ENCODE results near the gene PLCB1.
"Not testable (repeated sequence)": the region's sequence is repeated elsewhere in the genome, so short reads cannot be mapped to it uniquely, and the experiment has no call there.

PLCB1 gene

GRCh38 chr20:8330785-8331695 is 199.0 kb downstream of the PLCB1 start:
- no peak for DNase-seq (ENCODE audit: low read depth in 2 of 2, low spot score in 1 of 2)

DNA sequence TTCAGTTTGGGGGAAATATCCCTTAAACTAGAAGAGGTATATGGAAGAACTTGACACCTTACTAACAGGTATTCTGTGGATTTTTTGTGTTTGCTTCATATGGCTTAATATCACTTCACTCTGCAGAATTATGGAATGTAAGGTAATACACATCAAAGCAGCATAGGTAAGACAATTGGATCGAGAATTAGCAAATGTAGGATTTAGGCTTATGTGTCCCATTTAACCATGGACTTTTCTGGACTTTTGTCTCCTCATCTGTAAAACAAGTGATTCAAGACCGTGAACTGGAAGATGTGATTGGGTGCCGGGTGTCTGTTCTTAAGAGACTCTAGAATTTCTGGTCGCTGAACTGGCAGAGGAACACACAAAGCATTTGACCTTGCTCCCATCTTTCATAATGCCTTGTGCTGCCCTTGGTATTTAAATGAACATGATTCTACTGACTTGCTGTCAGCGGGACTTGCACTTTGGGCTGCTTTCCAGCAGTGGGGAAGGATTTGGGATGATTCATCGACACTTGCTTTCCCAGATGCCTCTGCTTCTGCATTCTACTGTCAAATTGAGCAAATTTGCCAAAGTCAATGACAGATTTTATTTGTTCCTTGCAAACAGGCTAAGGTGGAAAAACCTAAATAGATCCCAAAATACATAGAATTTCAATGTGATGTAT is 199.8 kb downstream of the PLCB1 start:
- no peak for DNase-seq (ENCODE audit: low read depth in 2 of 2, low spot score in 1 of 2)

- DNase-seq (ENCODE audit: low read depth in 2 of 2, low spot score in 1 of 2): no peak
These were observed 202.6 kb downstream of the PLCB1 start for GRCh38 chr20:8334641-8335040.

- DNase-seq (ENCODE audit: low read depth in 2 of 2, low spot score in 1 of 2): no peak
These were observed 203.0 kb downstream of the PLCB1 start for GRCh38 chr20:8335059-8335458.

- no peak for DNase-seq (ENCODE audit: low read depth in 2 of 2, low spot score in 1 of 2)
These were observed 203.6 kb downstream of the PLCB1 start for GRCh38 chr20:8335495-8336195.

- no peak for DNase-seq (ENCODE audit: low read depth in 2 of 2, low spot score in 1 of 2)
These were observed 207.3 kb downstream of the PLCB1 start for GRCh38 chr20:8339349-8339748.

DNA sequence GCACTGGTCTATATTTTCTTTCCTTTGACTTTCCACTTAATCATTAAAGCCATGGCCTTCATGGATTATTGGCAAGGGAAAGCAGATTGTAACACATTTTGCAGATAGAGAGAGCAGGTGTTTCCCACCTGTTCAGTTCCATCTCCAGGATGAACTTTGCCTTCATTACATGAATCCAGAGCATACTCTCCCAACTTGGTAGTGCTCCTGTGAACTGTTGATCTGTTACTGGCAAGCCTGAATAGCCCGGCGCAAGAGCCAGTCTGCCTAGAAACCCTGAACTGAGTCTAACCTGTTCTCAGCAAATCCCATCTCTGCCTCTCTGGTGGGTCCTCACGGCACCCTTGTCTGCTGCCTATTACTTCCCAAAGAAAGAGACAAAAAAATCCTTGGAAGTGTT is 210.3 kb downstream of the PLCB1 start:
- DNase-seq (ENCODE audit: low read depth in 2 of 2, low spot score in 1 of 2): no peak

DNA sequence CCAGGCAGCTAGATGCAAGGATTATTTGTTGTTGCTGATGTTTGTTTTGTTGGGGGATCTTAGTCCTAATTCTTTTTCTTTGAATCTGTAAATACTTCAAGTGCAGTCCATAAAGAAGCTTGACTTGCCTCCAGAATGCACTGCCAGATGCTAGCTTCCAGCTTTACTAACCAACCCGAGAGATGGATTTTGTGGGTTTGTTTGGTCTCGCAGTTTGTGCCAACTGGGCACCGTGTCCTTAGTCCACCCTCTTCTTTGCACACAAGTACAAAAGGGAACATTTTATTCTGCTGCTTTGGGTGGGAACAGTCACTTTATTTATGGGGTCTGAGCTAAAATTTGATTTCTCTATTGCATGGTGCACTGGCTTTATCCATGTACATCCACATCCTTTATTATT is 212.0 kb downstream of the PLCB1 start:
- DNase-seq (ENCODE audit: low read depth in 2 of 2, low spot score in 1 of 2): no peak

DNA sequence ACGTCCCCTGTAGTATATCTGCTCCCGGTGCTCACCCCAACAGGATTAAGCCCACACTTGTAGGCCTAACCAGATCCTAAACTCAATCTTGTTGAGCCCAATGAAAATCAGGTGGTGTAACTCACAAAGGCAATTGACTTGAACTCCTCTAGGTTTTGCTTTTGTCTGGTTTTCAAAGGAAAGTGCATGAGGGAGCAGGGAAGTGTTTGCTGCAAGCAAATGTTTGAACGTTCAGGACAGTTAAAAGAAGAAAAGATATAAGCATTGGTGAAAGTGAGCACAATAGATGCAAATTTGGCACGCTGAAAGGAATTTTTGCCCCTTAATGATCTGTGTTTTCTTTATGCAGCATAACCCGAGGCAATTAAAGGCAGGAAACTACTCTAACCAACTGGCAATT is 212.6 kb downstream of the PLCB1 start:
- no peak for DNase-seq (ENCODE audit: low read depth in 2 of 2, low spot score in 1 of 2)

GRCh38 chr20:8346700-8347270 is 214.7 kb downstream of the PLCB1 start:
- DNase-seq (ENCODE audit: low read depth in 2 of 2, low spot score in 1 of 2): no peak

GRCh38 chr20:8350225-8350624 is 218.2 kb downstream of the PLCB1 start:
- not testable (repeated sequence) for DNase-seq (ENCODE audit: low read depth in 2 of 2, low spot score in 1 of 2)

DNA sequence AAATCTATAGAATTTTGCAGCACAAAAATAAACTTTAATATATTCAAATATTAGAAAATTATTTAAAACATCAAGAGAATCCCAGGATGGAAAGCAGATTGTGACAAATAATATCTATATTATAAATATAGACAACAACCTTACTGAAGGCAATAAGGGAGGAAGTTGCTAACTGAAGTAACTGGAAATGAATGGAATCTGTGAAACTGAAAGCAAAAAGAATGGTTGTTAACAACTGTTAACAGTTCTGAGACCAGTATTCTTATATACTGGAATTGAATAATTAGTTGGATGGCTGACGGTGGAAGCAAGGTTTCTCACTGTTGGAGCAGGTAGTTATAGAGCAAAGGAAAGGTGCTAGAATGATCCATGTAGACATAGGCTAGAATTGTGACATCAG is 220.4 kb downstream of the PLCB1 start:
- DNase-seq (ENCODE audit: low read depth in 2 of 2, low spot score in 1 of 2): no peak

DNA sequence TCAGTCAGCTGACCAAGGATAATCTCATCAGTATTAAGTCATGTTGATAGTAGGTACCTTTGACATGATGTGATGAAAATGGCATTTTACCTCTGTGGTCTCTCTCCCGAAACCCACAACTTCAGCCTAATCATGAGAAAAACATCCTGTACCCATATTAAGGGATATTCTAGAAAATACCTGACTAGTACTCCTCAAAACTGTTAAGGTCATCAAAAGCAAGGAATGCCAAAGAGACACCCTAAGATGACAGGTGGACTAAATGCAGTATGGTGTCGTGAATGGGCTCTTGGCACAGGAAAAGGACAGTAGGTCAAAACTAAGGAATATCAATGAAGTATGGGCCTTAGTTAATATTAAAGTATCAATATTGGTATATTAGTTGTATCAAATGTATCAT is 221.4 kb downstream of the PLCB1 start:
- DNase-seq (ENCODE audit: low read depth in 2 of 2, low spot score in 1 of 2): no peak

- no peak for DNase-seq (ENCODE audit: low read depth in 2 of 2, low spot score in 1 of 2)
These were observed 223.4 kb downstream of the PLCB1 start for GRCh38 chr20:8355453-8355852.

GRCh38 chr20:8356806-8357205 is 224.7 kb downstream of the PLCB1 start:
- DNase-seq (ENCODE audit: low read depth in 2 of 2, low spot score in 1 of 2): no peak

GRCh38 chr20:8357703-8358102 is 225.6 kb downstream of the PLCB1 start:
- DNase-seq (ENCODE audit: low read depth in 2 of 2, low spot score in 1 of 2): no peak

DNA sequence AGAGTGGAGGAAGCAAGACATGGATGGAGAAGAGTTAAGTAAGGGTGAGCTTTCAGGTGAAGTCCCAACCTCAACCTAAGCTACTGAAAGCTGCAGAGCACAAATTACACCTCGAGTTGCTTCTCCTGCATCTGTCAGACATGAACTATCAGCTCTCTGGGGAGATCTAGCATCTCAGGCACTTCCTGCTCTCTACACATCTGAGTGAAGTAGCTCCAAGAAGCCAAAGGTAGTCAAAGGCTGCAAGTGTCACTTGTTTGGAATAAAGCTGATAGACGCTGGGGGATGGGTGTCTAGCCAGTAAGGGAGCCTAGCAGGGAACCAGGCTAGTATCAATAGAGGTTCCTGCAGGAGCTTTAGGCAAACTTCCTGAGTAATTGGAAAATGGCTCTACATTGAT is 228.0 kb downstream of the PLCB1 start:
- no peak for DNase-seq (ENCODE audit: low read depth in 2 of 2, low spot score in 1 of 2)

GRCh38 chr20:8361006-8361652 is 229.1 kb downstream of the PLCB1 start:
- no peak for DNase-seq (ENCODE audit: low read depth in 2 of 2, low spot score in 1 of 2)

DNA sequence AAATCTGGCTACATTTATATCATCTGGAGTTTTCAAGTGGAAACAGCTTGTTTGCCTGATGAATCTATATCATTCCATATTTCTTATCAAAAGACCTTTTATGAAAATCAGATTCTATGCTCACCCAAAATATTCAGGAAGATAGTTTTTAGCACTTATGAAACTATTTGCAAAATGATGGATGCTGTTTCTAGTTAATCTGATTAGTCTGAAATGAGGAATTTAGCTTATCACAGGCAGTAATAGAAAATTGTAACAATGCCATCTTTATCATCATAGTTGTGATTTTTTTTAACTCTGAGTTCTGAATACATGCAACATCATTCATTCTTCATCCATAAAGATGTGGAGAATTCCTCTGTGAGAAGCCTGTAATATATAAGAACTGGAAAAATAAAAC is 229.7 kb downstream of the PLCB1 start:
- no peak for DNase-seq (ENCODE audit: low read depth in 2 of 2, low spot score in 1 of 2)

DNA sequence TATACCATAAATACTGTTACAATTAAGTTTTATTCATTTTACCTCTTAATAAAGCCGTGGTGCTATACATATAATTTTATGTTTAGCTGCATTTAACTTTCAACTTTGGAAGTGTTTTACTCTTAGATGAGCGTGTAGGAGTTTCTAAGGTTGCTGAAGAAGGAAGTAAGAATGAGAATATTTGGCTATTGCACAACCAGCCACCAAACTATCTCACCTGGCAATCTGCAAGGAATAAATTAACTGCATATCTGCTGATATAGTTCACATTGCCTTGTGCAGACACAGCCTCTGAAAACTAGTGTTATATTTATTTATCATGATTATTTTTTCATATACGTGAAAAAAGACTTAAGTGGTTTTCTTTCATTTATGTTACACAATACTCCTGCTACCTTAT is 230.4 kb downstream of the PLCB1 start:
- DNase-seq (ENCODE audit: low read depth in 2 of 2, low spot score in 1 of 2): no peak

Data from stimulated activated CD8-positive, alpha-beta memory T cell treated with anti-CD3 and anti-CD28 coated beads, Interleukin-4, amount 100 ng/mL, for 4 hours (primary cell).